ENCODE measurements around the gene C19orf47.
A peak's percentile ranks its signal among the peaks of the same experiment; 100 is the strongest.

The C19orf47 gene

GRCh38 chr19:40393894-40394815, 46.0 kb upstream of the C19orf47 start:
- Histone ChIP-seq H3K4me3 (ENCODE audit: low read depth, low read length) (no peak overlapping the region), H3K9me3 (no peaks in the 10 kb centered on the region), H3K4me1 (peaks cover 5% of the 10 kb centered on the region; the same call in 1 of the 2 replicates), H3K27me3 (peaks cover 39% of the 10 kb centered on the region), H3K36me3 (no peaks in the 10 kb centered on the region)
- DNase-seq, result no peak
- no peak for TF ChIP-seq CTCF (IDR thresholded peaks at IDR 0.05; ENCODE audit: low read depth, low read length)

- Histone ChIP-seq H3K27me3 (peaks cover 34% of the 10 kb centered on the region), H3K9me3 (no peaks in the 10 kb centered on the region), H3K4me1 (0 out of 2 replicates have a peak, but pooled peaks cover under 1% of the 10 kb centered on the region), H3K36me3 (no peaks in the 10 kb centered on the region), H3K4me3 (ENCODE audit: low read depth, low read length) (no peak overlapping the region)
- DNase-seq, result peak; percentile 36
- TF ChIP-seq CTCF (IDR thresholded peaks at IDR 0.05; ENCODE audit: low read depth, low read length), result peak; percentile 47
These were observed 44.8 kb upstream of the C19orf47 start for GRCh38 chr19:40392894-40393517.

- peaks cover 25% of the 10 kb centered on the region for H3K27me3 ChIP-seq
- TF ChIP-seq CTCF (IDR thresholded peaks at IDR 0.05; ENCODE audit: low read depth, low read length), result no peak
- no peaks in the 10 kb centered on the region for H3K4me1 ChIP-seq
- no peaks in the 10 kb centered on the region for H3K9me3 ChIP-seq
- DNase-seq, result no peak
- no peaks in the 10 kb centered on the region for H3K36me3 ChIP-seq
- no peak overlapping the region for H3K4me3 ChIP-seq (ENCODE audit: low read depth, low read length)
These were observed 43.9 kb upstream of the C19orf47 start for GRCh38 chr19:40392123-40392522.

- DNase-seq, result no peak
- no peaks in the 10 kb centered on the region for H3K4me1 ChIP-seq
- H3K9me3 ChIP-seq, result no peaks in the 10 kb centered on the region
- no peaks in the 10 kb centered on the region for H3K36me3 ChIP-seq
- H3K27me3 ChIP-seq, result peaks cover 6% of the 10 kb centered on the region
- H3K4me3 ChIP-seq (ENCODE audit: low read depth, low read length), result no peak within 1 kb of the TSS
- TF ChIP-seq CTCF (IDR thresholded peaks at IDR 0.05; ENCODE audit: low read depth, low read length), result no peak
These were observed 42.0 kb upstream of the C19orf47 start, which contains the start of gene HIPK4 for GRCh38 chr19:40390084-40390742. HIPK4 (minus strand) TSS chr19:40390181; CDS start chr19:40389902, 279 bp downstream.

- Histone ChIP-seq H3K27me3 (no peaks in the 10 kb centered on the region), H3K4me3 (ENCODE audit: low read depth, low read length) (no peak overlapping the region), H3K9me3 (no peaks in the 10 kb centered on the region), H3K4me1 (no peaks in the 10 kb centered on the region), H3K36me3 (no peaks in the 10 kb centered on the region)
- no peak for TF ChIP-seq CTCF (IDR thresholded peaks at IDR 0.05; ENCODE audit: low read depth, low read length)
- DNase-seq, result no peak
These were observed 41.3 kb upstream of the C19orf47 start for GRCh38 chr19:40389404-40390083.

Measured in BE2C (cell line).